GM19023 (cell line): Measurements from ENCODE around the gene JMJD6.
"Not testable (repeated sequence)": the region's sequence is repeated elsewhere in the genome, so short reads cannot be mapped to it uniquely, and the experiment has no call there.

ENCODE experiments used
- ATAC-seq: cut with Tn5 transposase; IDR thresholded peaks from one replicate; pipeline ENCODE4 v1.9.1; 2021; ENCODE audit warnings: mild to moderate bottlenecking, moderate library complexity; ENCODE audit not compliant: unreplicated experiment

Gene JMJD6

GRCh38 chr17:76718516-76718915 is 7.9 kb downstream of the JMJD6 start:
- no peak for ATAC-seq

GRCh38 chr17:76716839-76717215 is 9.6 kb downstream of the JMJD6 start:
- no peak for ATAC-seq

- ATAC-seq: no peak
Observed at GRCh38 chr17:76716146-76716838, 10.1 kb downstream of the JMJD6 start.

- ATAC-seq: no peak
Observed at GRCh38 chr17:76715496-76715830, 10.9 kb downstream of the JMJD6 start.

- ATAC-seq: no peak
Observed at GRCh38 chr17:76714822-76715495, 11.4 kb downstream of the JMJD6 start.

- no peak for ATAC-seq
Observed at GRCh38 chr17:76714336-76714735, 12.1 kb downstream of the JMJD6 start.

- no peak for ATAC-seq
Observed at GRCh38 chr17:76713765-76714164, 12.6 kb downstream of the JMJD6 start.

GRCh38 chr17:76712321-76712720 is 14.1 kb downstream of the JMJD6 start:
- not testable (repeated sequence) for ATAC-seq

GRCh38 chr17:76710863-76711611 is 15.4 kb downstream of the JMJD6 start, which contains the start of gene MXRA7:
Gene MXRA7, minus strand, starts transcription at chr17:76710965. Its CDS starts 19 bp downstream, at chr17:76710946.
- no peak for ATAC-seq

GRCh38 chr17:76709951-76710862 is 16.2 kb downstream of the JMJD6 start:
- not testable (repeated sequence) for ATAC-seq

GRCh38 chr17:76709077-76709950 is 17.1 kb downstream of the JMJD6 start:
- no peak for ATAC-seq

- no peak for ATAC-seq
Observed at GRCh38 chr17:76707985-76708807, 18.2 kb downstream of the JMJD6 start.

GRCh38 chr17:76706817-76707216 is 19.6 kb downstream of the JMJD6 start:
- no peak for ATAC-seq

GRCh38 chr17:76704805-76705204 is 21.6 kb downstream of the JMJD6 start:
- no peak for ATAC-seq

GRCh38 chr17:76702941-76703637 is 23.3 kb downstream of the JMJD6 start:
- no peak for ATAC-seq

GRCh38 chr17:76702076-76702475 is 24.3 kb downstream of the JMJD6 start:
- ATAC-seq: no peak

GRCh38 chr17:76701471-76701967 is 24.9 kb downstream of the JMJD6 start:
- no peak for ATAC-seq
